IPS DF 4.7 (cell line): Measurements from ENCODE around the gene PROCR.
"Not testable (repeated sequence)": the region's sequence is repeated elsewhere in the genome, so short reads cannot be mapped to it uniquely, and the experiment has no call there.

Experiments used
- DNase-seq: peaks from one replicate; pipeline ENCODE4 v3.0.0-alpha.2; 2013; ENCODE audit warnings: low spot score; ENCODE audit errors: extremely low read depth

PROCR gene

DNA sequence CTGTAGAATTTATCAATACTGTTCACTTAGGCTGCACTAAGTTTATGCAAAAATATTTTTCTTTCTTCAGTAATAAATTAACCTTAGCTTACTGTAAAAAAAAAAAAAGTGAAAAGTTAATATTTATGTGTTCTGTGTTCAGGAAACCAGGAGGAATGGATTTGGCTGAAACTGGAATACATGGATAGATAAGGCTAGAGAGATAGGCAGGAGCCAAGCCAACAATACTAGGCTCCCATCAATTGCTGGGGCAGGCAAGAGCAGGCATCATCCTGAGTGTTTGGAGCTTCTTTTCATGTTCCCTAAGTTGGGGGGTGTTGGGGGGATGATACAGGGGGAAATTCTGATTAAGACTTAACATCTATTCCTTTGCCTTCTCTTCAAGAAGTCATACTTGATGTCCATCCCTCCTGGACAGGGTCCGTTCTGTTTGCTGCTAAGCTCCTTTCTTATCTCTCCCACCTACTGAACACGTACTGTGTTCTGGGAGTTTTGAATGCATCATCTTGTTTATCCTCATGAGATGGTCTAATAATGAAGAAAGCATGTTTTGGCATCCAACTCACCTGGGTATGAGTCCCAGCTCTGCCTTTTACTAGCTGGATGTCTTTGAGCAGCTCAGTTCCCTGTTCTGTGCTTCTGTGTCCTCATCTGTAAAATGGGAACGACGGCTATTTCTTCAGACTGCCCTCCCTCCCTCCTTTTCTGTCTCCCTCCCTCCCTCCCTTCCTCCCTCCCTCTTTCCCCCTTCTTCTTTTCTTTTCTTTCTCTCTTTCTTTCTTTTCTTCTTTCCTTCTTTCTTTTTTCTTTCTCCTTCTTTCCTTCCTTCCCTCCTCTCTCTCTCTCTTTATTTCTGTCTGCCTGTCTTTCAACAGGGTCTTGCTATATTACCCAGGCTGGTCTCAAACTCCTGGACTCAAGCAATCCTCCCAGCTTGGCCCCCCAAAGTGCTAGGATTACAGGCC, 6.4 kb upstream of the PROCR start:
- DNase-seq, result no peak

DNA sequence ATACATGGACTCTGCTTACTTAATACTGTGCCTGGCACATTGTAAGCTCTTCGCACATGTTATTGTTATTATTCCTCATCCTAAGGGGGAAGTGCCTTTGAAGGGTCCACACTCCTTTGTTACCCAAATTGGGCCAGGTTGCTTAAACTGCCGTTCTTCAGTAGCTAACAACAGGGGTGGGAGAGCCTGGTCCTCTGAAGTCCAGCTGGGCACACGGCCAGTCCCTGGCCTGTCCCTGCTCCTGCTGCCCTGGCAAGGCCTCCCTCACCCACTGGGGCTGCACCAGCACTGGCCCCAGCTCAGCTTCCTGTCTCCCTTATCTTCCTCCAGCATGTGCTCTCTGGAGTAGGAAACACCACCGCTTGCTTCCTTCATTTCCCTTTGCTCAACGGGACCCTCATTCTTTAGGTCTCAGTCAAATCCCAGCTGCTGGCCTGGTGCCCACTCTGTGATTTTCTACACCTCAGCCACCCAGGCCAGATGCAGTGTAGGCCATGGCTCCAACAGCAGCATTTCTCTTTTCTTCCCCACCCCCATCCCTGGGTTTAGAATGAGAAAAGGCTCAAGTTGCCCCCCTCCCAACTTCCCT, 5.5 kb upstream of the PROCR start:
- no peak for DNase-seq

DNA sequence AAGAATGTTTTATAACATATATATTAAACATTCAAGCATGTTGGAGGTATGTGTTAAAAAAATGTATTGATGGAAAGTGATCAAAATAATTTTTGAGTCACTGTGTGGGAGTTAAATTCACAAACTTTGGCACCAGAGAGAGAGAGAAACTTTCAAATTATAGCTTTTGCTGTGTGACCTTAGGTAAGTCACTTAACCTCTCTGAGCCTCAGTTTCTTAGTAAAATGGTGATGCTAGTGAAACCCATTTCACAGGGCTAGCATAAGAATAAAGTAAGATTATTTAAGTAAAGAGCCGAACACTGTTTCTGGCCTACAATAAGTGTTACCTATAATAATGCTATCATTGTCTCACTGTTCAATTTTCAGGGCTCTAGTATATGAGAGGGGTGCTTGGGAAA, 4.1 kb upstream of the PROCR start:
- DNase-seq, result no peak

DNA sequence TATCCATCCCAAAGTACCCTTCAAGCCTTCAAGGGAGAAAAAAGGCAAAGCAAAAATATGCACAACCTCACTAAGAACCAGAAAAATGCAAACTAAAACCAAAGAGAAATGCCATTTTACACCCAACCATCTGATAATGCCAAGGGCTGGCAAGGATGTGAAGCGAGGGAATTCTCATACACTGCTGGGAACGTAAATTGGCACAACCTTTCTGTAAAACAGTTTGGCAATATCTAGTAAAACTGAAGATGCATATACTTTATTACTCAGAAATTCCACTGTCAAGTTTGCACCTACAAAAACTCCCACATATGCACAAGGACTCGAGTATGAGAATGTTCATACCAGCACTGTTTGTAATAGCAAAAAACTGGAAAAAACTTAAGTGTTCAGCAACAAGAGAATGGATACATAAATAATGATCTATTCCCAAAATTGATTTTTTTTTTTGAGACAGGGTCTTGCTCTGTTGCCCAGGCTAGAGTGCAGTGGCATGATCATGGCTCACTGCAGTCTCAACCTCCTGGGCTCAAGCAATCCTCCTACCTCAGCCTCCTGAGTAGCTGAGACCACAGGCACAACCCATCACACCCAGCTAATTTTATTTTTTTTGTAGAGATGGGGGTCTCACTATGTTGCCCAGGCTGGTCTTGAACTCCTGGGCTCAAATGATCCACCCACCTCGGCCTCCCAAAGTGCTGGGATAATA, 3.0 kb upstream of the PROCR start:
- DNase-seq, result not testable (repeated sequence)

DNA sequence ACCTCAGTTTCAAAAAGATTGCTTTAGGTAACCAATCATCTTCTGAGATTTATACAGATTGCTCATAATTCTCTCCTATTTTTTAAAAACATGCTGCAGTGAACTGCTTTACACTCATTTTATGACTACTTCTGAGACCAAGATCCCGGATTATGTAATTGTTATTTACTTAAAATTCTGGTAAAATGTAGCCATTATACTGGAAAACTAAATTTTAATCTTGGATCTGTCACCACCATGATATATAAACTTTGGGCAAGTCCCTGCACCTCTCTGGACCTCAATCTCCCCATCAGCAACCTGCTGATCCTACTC, 477 bp upstream of the PROCR start:
- no peak for DNase-seq

DNA sequence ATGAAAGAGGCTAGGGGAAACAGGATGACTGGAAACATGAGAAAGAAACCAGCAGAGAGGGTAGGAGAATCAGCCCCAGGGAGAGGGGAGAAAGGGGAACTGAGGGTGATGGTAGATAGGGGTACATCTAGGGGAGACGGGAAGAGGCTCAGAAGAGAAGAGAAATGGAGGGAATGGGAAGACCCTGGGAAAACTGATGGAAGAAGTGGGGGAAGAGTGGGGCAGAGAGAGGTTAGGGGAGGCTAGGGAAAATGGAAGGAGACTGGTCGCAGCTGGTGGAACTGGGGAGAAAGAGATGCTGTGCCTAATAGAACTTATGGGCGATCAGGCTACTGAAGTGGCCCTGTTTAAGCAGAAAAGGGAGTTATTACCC, 548 bp downstream of the PROCR start:
- no peak for DNase-seq

DNA sequence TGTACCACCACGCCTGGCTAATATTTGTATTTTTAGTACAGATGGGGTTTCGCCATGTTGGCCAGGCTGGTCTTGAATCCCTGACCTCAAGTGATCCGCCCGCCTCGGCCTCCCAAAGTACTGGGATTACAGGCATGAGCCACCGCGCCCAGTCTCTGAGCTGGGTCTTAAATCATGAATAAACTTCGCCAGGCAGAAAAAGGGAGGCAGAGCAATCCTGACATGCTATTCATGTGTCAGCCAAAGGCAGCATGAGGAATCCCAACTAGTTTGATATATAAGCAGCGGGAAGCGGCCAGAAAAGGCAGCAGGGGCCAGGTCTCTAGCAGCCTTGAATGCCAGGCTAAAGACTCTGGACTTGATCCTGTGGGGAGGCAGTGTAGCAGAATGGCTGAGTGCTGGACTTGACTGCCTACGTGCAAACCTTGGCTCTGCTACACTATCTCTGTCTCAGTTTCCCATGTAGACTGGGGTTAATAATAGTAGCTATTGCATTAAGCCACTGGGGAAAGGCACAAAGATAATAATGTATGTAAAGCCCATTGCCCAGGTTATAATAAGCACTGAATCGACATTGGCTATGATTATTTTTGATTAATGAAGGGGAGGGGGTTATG, 1.8 kb downstream of the PROCR start:
- DNase-seq, result no peak

DNA sequence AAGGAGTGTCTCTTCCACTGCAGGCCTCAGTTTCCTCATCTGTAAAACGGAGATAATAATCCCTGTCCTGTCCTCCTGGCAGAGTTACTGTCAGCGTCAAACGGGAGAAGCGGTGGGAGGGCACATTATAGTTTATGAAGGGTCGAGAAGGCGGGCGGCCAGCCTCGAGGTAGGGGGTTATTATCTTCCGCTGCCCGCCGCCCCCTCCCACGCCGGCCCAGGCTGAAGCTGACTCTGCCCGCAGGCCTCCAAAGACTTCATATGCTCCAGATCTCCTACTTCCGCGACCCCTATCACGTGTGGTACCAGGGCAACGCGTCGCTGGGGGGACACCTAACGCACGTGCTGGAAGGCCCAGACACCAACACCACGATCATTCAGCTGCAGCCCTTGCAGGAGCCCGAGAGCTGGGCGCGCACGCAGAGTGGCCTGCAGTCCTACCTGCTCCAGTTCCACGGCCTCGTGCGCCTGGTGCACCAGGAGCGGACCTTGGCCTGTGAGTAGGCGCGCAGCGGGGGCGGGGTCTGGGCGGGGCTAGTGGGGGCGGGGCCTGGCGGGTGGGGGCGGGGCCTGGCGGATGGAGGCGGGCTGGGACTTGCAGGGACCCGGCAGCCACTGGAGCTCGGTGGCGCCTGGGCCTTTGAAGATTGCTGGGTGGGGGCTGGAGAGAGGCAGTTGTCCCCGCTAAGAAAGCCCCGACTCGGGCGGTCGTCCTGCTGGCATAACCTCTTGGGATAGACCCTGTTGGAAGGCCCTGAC, 2.8 kb downstream of the PROCR start:
- no peak for DNase-seq

DNA sequence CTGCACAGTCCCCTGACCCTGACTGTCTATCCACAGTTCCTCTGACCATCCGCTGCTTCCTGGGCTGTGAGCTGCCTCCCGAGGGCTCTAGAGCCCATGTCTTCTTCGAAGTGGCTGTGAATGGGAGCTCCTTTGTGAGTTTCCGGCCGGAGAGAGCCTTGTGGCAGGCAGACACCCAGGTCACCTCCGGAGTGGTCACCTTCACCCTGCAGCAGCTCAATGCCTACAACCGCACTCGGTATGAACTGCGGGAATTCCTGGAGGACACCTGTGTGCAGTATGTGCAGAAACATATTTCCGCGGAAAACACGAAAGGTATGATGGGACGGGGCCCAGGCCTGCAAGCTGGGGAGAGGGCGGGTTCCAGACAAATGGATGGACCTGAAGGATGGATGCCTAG, 4.3 kb downstream of the PROCR start:
- no peak for DNase-seq

DNA sequence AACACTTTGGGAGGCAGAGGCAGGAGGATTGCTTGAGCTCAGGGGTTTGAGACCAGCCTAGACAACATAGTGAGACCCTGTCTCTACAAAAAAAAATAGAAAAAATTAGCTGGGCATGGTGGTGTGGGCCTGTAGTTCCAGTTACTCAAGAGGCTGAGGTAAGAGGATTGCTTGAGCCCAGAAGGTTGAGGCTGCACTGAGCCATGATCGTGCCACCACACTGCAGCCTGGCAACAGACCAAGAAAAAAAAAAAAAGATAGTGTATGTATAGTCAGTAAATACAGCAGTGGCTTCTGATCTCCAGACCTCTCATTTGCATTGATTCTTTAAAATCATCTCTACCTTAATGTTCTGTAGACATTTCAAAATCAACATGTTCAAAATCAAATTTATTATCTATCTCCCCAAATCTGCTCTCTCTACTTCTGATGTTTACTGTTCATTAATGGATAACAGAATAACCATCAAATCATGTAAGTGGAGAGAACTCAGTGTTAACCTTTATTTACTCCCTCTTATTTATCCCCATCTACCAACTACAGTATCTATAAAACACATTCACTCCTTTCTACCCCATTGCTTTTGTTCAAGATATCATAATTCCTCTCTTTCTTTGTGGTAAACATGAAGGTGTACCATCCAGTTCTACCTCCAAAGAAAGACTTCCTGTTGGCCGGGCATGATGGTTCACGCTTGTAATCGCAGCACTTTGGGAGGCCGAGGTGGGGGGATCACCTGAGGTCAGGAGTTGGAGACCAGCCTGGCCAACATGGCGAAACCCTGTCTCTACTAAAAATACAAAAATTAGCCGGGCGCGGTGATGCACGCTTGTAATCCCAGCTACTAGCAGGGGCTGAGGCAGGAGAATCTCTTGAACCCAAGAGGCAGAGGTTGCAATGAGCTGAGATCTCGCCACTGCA, 7.7 kb downstream of the PROCR start:
- no peak for DNase-seq

DNA sequence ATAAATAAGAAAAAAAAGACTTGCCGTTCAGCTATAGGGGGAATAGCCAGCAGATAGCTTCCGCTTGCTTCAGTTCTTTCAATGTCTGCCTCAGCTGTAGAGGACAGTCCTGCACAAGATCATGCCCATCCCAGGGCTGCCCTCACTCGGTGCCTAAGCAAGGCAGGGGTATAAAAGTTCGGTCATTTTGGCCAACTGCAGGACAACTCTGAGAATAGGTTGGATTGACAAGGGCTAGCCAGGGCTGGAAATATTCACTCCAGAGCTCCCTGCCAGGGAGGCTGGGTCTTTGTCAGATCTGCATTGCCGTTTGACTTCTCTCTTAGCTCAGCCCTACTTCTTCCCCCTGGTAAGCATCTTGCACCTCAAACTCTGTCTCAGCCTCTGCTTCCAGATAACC, 8.4 kb downstream of the PROCR start:
- no peak for DNase-seq

DNA sequence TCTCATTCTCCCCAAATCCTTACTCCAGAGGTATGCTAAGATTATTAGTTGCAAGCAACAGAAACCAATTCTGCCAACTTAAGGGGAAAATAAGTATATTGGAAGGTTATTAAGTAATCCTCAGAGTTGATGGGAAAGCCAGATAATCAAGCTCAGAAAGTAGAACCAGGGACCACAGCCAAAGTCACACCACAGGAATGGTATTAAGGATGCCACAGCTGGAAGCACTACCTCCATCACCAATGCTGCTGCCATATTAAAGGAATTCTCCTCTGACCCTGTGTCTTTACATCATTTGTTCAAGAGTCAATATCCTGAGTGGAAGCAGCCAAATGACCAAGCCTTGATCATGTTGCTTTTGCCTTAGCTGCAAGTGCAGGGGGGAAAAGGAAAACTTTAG, 9.9 kb downstream of the PROCR start:
- DNase-seq, result no peak

DNA sequence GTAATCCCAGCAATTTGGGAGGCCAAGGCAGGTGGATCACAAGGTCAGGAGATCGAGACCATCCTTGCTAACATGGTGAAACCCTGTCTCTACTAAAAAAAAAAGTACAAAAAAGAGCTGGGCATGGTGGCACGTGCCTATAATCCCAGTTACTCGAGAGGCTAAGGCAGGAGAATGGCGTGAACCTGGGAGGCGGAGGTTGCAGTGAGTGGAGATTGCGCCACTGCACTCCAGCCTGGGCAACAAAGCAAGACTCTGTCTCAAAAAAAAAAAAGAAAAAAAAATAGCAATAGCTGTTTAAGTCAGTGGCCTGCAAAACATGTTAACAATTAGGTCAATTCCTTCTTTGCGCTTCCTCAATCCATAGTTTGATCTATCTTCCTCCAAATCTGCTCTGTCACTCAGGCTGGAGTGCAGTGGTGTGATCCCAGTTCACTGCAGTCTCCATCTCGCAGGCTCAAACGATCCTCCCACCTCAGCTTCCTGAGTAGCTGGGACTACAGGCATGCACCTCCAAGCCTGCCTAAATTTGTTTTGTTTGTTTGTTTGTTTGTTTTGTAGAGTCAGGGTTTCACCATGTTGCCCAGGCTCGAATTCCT, 14.9 kb downstream of the PROCR start:
- not testable (repeated sequence) for DNase-seq

DNA sequence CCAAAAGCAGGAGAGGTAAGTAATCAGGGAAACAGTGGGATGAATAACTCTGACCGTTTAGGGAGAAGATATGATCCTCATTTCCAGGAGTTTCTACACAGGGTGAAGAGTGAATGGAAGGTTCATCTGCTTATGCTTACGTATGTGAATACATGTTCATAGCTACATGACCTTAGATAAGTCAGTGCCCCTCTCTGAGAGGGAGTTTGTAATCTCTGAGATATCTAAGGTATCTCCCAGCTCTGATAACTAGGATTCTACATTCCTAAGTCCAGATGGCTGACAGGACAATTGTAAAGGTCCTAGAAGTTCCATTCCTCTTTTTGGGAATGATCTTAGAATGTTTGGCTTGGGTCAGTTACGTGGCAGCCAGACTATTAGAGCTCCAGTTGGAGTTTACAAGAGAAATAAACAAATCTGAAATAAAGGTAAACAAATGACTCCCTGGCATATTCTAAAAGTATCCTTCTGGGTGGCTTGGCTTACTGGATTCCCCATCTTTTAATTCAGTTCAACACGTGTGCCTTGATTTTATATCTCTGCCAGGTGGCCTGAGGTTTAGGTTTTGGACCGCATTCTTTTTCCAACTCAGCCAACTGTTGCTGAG, 15.8 kb downstream of the PROCR start:
- no peak for DNase-seq

DNA sequence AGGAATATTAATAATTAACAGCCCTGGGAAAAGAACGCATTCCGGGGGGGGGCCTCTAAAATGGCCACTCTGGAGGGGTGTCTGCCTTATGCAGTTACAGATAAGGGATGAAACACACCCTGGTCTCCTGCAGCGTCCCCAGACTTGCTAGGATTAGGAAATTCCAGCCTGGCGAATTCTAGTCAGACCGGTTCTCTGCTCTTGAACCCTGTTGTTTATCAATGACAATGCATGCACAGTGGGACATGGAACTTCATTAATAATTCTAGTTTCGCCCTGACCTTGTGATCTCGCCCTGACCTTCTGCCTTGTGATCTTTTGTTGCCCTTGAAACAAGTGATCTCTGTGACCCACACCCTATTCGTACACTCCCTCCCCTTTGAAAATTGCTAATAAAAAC, 17.4 kb downstream of the PROCR start:
- DNase-seq, result not testable (repeated sequence)

DNA sequence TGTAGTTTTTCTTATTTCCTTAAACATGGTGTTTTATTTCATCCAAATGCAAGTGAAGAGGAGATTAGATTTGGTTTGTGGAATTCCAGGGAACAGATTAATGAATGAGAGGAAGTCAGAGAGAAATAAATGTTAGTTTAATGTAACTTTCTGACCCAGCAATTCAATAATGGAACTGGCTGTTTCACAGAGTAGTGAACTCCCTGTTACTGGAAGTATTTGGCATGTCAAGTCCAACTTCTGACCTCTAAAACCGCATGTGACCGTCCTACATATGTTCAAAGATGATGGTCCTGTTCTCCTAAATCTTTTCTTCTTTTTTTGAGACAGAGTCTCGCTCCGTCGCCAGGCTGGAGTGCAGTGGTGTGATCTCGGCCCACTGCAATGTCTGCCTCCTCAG, 18.7 kb downstream of the PROCR start:
- DNase-seq, result no peak

DNA sequence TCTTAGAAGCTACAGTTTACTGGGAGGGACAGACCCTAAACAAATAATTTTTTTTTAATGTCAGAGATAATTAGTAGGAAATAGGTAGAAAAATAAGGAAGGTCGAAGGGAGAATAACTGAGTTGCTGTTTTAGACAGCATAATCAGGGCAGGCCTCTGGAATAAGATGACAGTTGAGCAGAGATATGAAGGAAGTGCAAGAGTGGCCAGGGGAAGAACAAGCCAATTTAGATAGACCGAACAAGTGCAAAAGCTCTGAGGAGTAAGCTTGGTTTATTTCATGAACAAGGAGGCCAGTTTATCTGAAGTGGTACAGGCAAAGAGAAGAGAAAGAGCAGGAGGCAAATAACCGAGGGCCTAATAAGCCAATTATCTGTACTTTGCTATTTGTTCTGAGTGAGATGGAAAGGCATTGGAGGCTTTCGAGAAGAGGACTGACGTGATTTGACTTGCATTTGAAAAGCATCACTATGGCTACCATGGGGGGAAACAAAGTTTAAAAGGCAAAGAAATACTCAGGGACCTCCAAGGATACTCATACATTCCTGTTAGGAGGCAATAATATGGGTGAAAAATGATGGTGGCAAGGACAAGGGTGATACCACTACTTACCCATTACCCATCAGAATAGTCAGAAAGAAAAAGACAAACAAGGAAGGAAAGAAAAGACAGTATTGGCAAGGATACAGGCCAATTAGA, 19.7 kb downstream of the PROCR start:
- no peak for DNase-seq

DNA sequence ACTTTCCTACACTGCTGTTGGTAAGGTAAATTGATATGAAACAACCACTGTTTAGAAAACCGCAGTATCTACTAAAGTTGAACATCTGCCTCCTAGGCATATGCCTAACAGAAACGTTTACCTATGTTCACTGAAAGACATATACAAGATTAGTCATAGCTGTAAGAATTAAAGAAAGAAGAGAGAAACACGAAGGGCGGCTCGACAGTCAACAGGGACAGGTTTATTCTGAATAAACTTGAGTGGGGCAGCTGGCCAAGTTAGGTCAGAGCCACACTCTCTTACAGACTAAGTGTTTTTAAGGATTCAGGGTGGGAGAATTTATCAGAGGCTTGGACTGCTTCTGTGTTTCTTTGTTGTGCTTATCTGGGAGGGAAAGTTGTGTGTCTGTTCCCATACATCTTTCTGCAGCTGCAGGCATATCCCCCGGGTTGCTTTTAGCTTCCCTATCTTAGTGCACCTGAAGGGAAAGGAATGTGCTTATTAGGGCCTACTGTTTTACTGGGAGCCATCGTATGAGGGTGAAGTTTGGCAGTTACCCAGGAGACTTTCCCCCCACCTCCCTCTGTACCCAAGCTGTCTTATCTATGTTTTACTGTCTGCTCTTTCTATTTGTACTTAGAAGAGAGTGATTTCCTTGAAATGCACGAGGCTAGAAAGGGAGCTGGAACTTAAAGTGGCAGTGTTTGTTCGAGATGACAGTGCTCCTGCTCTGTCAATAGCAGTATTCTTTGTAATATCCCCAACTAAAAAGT, 20.4 kb downstream of the PROCR start:
- no peak for DNase-seq
